Measurements from ENCODE around the gene DDX54.

- TF ChIP-seq CTCF (IDR thresholded peaks at IDR 0.05) (no peak), POLR2A (IDR thresholded peaks at IDR 0.05) (no peak)
These were observed 9.7 kb upstream of the DDX54 start for GRCh38 chr12:113194971-113195391.
